Activated CD4-positive, alpha-beta T cell treated with anti-CD3 and anti-CD28 coated beads, Interleukin-2, amount 50 U/mL, for 24 hours (primary cell): Measurements from ENCODE around the gene CNOT4.

Experiments
- DNase-seq, 2 donors: peaks; one replicate each; pipeline ENCODE4 v3.0.0-alpha.2; 2020; ENCODE audit warnings: low read depth in 1 of 2, low spot score in 1 of 2

Gene CNOT4

DNA sequence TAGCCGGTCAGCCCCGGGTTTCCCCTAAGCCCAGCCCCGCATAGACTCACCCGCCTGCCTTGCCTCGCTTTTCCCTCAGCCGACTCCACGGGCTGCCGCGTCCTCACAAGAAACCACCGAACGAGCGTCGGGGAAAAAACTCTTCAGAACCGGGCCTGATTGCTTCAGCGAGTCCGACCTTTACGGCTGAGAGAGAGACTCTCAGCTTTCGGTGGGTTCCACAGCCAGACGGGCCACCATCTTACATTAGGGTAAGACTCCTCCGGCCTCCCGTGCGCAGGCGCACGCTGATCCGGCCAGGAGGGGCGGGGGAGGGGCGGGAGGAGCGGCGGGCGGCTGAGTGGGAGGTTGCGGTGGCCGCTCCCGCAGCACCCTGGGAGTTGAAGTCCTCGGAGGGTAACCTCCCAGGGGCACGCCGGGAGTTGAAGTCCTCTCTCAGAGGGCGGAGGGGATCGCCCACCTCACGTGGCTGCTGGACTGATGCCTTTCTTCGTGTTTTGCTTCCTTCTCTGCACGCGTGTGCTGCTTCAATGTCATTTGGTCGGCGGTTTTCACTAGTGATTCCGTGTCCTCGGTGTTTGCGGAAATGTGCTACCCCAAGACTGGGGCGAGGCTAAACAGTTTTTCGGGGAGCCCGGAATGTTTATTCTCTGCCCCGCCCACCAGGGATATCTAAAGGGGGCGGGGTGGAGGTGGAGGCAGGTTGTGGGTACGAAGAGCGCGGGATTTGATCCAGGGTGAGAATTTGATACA, at the start of gene CNOT4:
TSS of gene CNOT4 (minus strand) at position 264 of the 753 bp plus-strand sequence. CDS start 71,771 bp downstream, outside the sequence.
- peak; percentile 94 to 96 for DNase-seq

- DNase-seq: no peak
Measured at GRCh38 chr7:135558881-135559280, 49.0 kb upstream of the CNOT4 start.

DNA sequence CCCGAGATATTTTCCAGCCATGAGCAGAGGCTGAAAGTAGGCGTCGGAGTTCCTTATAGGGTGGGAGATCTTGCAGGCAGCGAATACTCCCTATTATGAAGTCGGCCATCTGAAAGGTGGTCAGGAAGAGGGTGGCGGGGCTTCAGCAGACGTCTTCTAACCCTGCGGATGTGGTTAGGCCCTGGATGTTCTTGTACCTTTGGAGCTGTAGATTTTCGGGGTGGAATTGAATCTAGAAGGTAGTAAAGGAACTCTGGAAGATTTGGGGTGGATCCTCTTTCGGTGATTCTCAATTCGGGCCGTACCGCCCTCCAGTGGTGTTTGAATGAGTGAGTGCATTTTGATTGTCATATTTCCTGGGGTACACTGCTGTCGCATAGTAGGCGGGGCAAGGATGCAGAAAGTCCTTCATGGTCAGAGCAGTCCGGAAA, 48.5 kb upstream of the CNOT4 start:
- DNase-seq: peak; percentile 21 to 56

DNA sequence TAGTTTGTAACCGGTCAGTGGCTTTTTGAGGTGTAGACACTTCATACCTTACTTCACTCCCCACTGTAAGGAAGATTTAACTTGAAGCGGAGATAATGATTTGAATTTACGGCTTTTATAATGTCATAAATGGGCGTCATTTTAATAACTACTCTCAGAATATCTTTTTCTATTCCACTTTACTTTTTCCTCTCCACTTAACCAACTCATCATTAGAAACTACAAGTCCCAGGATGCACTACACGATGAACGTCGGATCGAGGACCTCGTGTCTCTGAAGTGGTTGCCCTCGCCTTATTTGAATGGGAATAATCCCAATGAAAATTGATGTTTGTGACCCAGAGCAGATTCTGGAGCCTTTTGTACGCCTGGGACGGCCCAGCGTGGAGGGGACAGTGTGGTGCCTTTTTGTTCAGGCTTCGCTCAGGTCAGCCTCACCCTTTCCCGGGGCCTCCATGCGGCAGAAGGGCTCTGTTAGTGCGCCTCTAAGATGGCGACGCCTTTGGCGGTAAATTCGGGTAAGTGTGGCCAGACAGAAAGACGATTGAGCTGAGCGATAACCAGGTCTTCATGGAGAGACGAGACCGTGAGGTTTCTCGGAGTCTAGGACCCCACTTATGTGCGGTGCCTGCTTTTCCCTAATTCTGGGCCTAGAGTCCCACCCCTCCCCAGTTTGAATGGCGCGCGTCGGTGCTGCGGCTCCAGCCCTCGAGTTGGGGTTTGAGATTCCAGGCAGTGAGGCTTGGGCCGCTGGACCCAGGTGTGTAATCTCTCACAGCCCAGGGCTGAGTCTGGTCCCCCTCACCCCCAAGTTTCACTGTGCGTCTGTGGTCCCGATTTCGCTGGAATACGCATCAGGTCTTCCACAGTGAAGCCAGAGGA, 47.8 kb upstream of the CNOT4 start, which contains the start of gene NUP205:
TSS of gene NUP205 (plus strand) at position 463 of the 882 bp plus-strand sequence. CDS start at position 491, 28 bp downstream.
- peak; percentile 67 to 82 for DNase-seq

DNA sequence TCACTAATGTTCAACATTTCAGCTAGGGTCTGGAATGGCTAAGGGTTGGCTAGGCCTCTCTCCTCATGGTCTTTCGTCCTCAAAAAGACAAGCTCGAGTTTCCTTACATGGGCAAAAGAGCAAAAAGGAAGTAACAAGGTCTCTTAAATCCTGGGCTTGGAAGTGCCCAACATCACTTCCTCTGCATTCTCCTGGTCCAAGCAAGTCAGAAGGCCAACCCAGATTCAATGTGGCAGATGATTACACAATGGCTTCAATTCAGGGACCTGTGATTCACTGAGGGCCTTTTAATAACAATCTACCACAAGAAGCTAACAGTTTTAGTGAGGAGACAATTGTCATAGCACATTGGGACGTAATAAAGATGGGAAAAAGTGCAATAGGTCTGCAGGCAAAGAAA, 43.4 kb upstream of the CNOT4 start:
- DNase-seq: no peak

DNA sequence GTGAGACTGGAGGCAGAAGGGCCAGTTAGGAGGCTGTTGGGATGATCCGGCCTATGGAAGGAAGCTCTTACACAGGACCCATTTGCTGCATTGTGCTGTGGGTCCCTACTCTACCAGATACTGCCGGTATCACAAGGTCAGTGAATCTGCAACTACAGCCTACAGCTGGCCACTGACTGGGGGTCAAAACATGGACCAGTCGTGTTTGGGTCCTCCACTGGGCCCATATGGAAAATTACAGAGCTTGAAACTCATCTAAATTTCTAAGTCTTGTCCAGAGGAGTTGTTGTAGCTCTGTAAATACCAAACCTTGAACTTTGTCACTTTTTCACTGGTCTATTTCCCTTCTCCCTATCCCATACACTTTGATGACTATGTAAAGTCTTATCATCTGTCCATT, 42.2 kb upstream of the CNOT4 start:
- no peak for DNase-seq

DNA sequence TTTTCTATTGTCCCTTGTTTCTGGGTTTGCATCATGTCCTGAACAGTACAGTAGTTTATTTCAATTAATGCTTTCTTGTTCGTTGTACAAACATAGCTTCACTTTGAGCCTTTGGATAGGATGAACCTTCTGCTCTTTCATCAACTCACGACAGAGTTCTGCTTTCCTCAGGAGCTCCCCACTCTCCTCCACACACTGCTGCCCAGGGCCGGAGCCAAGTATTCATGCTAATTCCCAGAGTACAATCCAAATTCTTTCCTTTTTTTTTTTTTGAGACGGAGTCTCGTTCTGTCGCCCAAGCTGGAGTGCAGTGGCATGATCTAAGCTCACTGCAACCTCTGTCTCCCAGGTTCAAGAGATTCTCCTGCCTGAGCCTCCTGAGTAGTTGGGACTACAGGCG, 40.3 kb upstream of the CNOT4 start:
- no peak for DNase-seq

- DNase-seq: no peak
Measured at GRCh38 chr7:135541029-135541428, 31.1 kb upstream of the CNOT4 start.

DNA sequence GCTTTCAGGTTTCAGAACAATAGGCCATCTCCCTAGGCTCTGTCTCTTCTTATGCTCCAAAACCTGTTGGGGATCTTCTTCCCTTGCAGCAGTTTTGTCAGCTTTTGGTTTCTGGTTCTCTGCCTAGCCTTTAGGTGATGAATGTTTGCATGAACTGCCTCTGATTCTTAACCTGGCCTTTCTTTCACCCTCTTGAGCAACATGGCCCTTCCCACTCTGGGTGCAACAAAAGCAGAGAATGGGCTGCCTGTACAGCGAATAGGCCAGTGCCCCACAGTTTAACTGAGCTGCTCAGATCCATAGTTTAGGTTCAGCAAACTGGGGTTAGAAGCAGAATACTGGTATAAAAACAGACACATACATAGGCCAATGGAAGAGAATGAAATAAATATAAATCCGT, 29.7 kb upstream of the CNOT4 start:
- DNase-seq: no peak

DNA sequence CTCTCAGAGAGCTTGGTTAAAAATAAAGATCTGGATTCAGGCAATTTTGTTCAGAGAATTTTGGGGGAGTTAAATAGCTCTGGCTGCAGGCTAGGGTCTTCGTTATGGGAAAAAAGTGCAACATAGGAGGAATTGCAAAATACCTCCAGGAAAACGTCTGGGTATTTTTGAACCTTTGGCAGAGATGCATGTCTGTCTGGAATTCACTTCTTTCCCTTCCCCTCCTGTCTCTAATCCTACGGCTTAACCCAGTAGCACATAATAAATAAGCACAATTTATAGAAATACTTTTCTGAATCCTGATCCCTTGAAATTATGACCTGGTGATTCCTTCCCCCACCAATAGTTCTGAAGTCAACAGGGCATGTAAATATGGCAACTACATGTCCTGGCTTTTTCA, 28.5 kb upstream of the CNOT4 start:
- DNase-seq: no peak

GRCh38 chr7:135537905-135538304, 28.0 kb upstream of the CNOT4 start:
- no peak for DNase-seq

- DNase-seq: no peak
Measured at GRCh38 chr7:135537453-135537852, 27.6 kb upstream of the CNOT4 start.

- no peak for DNase-seq
Measured at GRCh38 chr7:135536150-135536549, 26.2 kb upstream of the CNOT4 start.

- DNase-seq: no peak
Measured at GRCh38 chr7:135527025-135527424, 17.1 kb upstream of the CNOT4 start.

- DNase-seq: no peak
Measured at GRCh38 chr7:135525426-135525825, 15.5 kb upstream of the CNOT4 start.

- no peak for DNase-seq
Measured at GRCh38 chr7:135523146-135523545, 13.2 kb upstream of the CNOT4 start.

DNA sequence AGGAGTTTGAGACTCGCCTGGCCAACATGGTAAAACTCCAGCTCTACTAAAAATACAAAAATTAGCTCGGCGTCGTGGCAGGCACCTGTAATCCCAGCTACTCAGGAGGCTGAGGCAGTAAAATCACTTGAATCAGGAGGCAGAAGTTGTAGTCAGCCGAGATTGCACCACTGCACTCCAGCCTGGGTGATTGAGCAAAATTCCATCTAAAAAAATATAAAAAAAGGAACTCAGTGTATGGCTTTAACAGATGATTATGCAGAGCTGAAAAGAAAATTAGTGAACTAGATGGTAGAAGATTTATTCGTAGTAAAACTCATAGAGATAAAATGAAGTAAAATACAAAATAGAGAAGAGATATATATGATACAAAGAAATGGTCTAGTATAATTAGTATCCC, 12.6 kb upstream of the CNOT4 start:
- DNase-seq: no peak

- no peak for DNase-seq
Measured at GRCh38 chr7:135519871-135520270, 10.0 kb upstream of the CNOT4 start.

DNA sequence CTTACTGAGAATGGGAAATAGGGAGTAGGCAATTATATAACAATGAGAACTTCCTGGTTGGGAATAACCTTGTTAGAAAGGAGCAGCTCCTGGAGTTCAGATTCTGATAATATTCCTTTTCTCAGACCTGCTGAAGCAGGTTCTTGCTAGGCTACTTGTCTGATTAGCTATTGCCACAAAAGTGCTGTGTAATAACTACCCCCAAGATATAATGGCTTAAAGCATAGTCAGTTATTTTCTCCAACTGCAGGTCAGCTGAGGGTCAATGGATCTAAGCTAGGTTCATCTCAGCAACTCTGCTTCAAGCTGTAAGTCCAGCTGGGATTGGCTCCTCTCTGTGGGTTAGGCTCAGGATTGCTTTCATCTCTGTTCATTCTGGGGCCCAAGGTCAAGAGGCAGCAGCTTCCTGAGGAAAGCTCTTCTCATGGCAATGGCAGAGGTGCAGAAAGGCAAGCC, 9.4 kb upstream of the CNOT4 start:
- DNase-seq: no peak

DNA sequence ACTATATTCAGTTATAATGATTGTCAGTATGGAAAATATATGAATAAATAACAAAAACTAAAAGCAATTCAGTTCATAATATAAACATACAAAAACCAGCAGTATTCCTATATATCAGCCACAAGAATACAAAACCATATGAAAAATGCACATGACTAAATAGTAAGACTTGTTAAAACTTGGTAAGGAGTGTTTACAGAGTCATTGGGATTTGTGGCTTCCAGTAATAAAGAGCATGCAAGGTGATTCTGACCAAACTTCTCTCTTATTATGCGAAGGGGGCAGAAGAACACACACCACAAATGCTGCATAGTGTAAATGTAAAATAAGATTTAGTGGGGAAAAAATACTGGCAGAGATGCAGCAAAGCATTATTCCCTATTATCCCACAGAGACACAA, 8.8 kb upstream of the CNOT4 start:
- DNase-seq: no peak

DNA sequence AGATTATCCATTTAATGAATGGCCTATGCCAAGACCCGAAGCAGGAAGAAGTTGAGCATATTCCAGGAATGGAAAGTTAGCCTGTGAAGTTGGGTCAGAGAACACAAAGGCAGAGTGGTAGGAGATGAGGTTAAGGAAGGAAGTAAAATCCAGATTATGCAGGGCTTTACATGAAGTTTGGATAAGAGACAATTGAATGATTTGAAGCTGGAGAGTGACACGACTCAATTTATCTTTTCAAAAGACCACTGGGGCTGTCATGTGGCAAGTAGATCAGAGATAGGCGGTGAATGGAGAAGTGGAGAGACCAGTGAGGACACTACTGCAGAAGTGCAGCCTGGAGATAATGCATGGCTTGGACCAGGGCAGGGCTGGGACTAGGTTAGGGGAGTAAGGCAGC, 7.2 kb upstream of the CNOT4 start:
- DNase-seq: no peak

- no peak for DNase-seq
Measured at GRCh38 chr7:135514856-135515255, 5.0 kb upstream of the CNOT4 start.
